Stimulated activated CD8-positive, alpha-beta memory T cell treated with anti-CD3 and anti-CD28 coated beads, Interleukin-7, amount 100 ng/mL, for 1 hour (primary cell): Measurements from ENCODE around the gene TFAP2E.
A peak's percentile ranks its signal among the peaks of the same experiment; 100 is the strongest.
"Not testable (repeated sequence)": the region's sequence is repeated elsewhere in the genome, so short reads cannot be mapped to it uniquely, and the experiment has no call there.

Experiments
- DNase-seq, 2 donors: peaks; one replicate each; pipeline ENCODE4 v3.0.0-alpha.2; 2020; ENCODE audit warnings: low read depth in 2 of 2

The TFAP2E gene

GRCh38 chr1:35574125-35574654 is 1.1 kb downstream of the TFAP2E start:
- no peak for DNase-seq

GRCh38 chr1:35574655-35575415 is 1.7 kb downstream of the TFAP2E start:
- no peak for DNase-seq

- no peak for DNase-seq
Observed at GRCh38 chr1:35575416-35575958, 2.4 kb downstream of the TFAP2E start.

GRCh38 chr1:35576061-35576765 is 3.1 kb downstream of the TFAP2E start:
- no peak for DNase-seq

- not testable (repeated sequence) for DNase-seq
Observed at GRCh38 chr1:35576766-35577070, 3.6 kb downstream of the TFAP2E start.

- DNase-seq, result peak; percentile 32 to 34
Observed at GRCh38 chr1:35577071-35577998, 4.2 kb downstream of the TFAP2E start.

GRCh38 chr1:35580949-35581388 is 7.9 kb downstream of the TFAP2E start:
- DNase-seq, result no peak

- not testable (repeated sequence) for DNase-seq
Observed at GRCh38 chr1:35581621-35582020, 8.5 kb downstream of the TFAP2E start.

GRCh38 chr1:35585281-35585680 is 12.2 kb downstream of the TFAP2E start:
- DNase-seq, result no peak

GRCh38 chr1:35585805-35586204 is 12.7 kb downstream of the TFAP2E start:
- not testable (repeated sequence) for DNase-seq

GRCh38 chr1:35586808-35587207 is 13.7 kb downstream of the TFAP2E start:
- no peak for DNase-seq

GRCh38 chr1:35587736-35588135 is 14.6 kb downstream of the TFAP2E start:
- DNase-seq, result no peak

GRCh38 chr1:35588197-35588910 is 15.2 kb downstream of the TFAP2E start:
- DNase-seq, result no peak

GRCh38 chr1:35589516-35590427 is 16.7 kb downstream of the TFAP2E start:
- no peak for DNase-seq

GRCh38 chr1:35590476-35591040 is 17.4 kb downstream of the TFAP2E start:
- DNase-seq, result no peak

GRCh38 chr1:35591211-35591610 is 18.1 kb downstream of the TFAP2E start:
- no peak for DNase-seq

- DNase-seq, result no peak
Observed at GRCh38 chr1:35592991-35593769, 20.1 kb downstream of the TFAP2E start.

GRCh38 chr1:35594005-35594760 is 21.1 kb downstream of the TFAP2E start:
- no peak for DNase-seq
